Measurements from ENCODE around the gene HBE1. TPM values are rescaled to one million over a fixed set of nuclear protein-coding genes. Genes with fewer than 3 reads are reported as not detected.

Gene HBE1
- total RNA-seq, 1 donor from 2014 or later, result not detected

DNA sequence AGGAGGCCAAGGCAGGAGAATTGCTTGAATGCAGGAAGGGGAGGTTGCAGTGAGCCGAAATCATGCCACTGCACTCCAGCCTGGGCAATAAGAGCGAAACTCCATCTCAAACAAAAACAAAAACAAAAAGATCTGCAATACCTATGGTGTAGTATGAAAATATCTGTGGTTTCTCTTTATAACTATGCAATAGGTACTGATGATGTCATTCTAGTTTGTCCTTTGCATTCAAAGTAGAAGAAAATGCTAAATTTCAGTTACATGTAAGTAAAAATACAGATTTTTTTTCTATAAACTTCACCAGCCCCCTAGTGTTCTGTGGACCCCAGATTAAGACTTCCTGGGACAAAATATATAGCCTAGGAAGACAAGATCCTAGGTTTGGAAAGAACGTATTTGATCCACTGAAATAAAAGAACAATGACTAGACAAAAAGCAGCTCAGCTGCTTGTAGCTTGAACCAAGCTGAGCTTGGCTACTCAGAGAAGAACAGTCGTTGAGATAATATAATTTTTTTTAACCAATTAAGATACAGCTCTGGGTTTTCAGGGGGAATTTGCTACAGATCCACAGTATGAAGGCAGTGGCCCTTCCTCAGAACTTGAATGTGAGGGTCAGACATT is 2.8 kb upstream of the HBE1 start:
- no peaks in the 10 kb centered on the region for H3K79me2 ChIP-seq (ENCODE audit: insufficient read depth, low read length)
- H3K36me3 ChIP-seq (ENCODE audit: insufficient read depth, low read length), result no peaks in the 10 kb centered on the region
- Mint-ChIP-seq H3K27me3 (ENCODE audit: low read depth, unreplicated experiment) (no peaks in the 10 kb centered on the region), H3K27ac (ENCODE audit: unreplicated experiment) (no peak overlapping the region), H3K9me3 (ENCODE audit: unreplicated experiment) (no peaks in the 10 kb centered on the region), H3K4me3 (ENCODE audit: unreplicated experiment) (no peak overlapping the region), H3K36me3 (ENCODE audit: low read depth, unreplicated experiment) (no peaks in the 10 kb centered on the region), H3K4me1 (ENCODE audit: low read depth, unreplicated experiment) (peaks cover 7% of the 10 kb centered on the region)
- no peaks in the 10 kb centered on the region for H3K9me3 ChIP-seq (ENCODE audit: insufficient read depth, low read depth, low read length)
- no peak overlapping the region for H3K27ac ChIP-seq (ENCODE audit: low read depth, low read length)
- H3K27me3 ChIP-seq (ENCODE audit: insufficient read depth, low read length), result no peaks in the 10 kb centered on the region
- no peak for TF ChIP-seq EZH2 (IDR thresholded peaks at IDR 0.05; ENCODE audit: insufficient read depth, low read length)
- TF ChIP-seq, protein P1, sequence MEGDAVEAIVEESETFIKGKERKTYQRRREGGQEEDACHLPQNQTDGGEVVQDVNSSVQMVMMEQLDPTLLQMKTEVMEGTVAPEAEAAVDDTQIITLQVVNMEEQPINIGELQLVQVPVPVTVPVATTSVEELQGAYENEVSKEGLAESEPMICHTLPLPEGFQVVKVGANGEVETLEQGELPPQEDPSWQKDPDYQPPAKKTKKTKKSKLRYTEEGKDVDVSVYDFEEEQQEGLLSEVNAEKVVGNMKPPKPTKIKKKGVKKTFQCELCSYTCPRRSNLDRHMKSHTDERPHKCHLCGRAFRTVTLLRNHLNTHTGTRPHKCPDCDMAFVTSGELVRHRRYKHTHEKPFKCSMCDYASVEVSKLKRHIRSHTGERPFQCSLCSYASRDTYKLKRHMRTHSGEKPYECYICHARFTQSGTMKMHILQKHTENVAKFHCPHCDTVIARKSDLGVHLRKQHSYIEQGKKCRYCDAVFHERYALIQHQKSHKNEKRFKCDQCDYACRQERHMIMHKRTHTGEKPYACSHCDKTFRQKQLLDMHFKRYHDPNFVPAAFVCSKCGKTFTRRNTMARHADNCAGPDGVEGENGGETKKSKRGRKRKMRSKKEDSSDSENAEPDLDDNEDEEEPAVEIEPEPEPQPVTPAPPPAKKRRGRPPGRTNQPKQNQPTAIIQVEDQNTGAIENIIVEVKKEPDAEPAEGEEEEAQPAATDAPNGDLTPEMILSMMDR (IDR thresholded peaks at IDR 0.05; ENCODE audit: insufficient read depth, low read depth, low read length), result no peak
- H3K4me2 ChIP-seq (ENCODE audit: low read length), result no peak overlapping the region
- H4K20me1 ChIP-seq (ENCODE audit: insufficient read depth, low read length), result no peaks in the 10 kb centered on the region
- no peaks in the 10 kb centered on the region for H3K4me1 ChIP-seq (ENCODE audit: insufficient read depth, low read length)
- DNase-seq (ENCODE audit: low read depth) (no peak), FAIRE-seq (no peak)
- no peak overlapping the region for H3K4me3 ChIP-seq (ENCODE audit: insufficient read depth, low read depth, low read length)
- no peak overlapping the region for H2AFZ ChIP-seq (ENCODE audit: low read depth, low read length)
- no peak overlapping the region for H3K9ac ChIP-seq (ENCODE audit: low read length)

DNA sequence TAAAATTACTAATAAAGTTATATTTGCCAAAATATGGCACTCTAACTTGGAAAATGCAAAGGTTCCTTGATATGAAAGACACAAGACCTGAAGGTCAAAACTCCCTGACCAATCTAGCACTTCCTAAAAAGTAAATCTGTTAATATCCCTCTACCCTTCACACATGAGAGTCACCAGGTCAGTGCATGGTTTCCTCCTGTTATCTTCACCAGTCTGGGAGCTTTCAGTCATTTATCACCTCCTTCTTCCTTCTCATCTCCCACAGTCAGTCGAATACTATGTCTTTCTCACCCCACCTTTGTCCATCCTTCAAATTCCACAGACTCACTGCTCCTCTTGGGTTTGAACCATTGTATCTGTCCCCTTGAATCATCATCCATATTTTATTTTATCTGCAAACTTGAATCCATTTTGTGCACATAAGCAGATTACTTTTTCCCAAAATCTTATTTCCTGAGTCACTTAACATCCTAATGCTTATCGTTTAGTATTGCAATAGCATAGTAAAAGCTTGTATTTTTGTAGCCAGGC is 2.6 kb downstream of the HBE1 start:
- no peaks in the 10 kb centered on the region for H3K9me3 ChIP-seq (ENCODE audit: insufficient read depth, low read depth, low read length)
- H3K27ac Mint-ChIP-seq (ENCODE audit: unreplicated experiment), result no peak overlapping the region
- H3K27me3 Mint-ChIP-seq (ENCODE audit: low read depth, unreplicated experiment), result no peaks in the 10 kb centered on the region
- H3K4me2 ChIP-seq (ENCODE audit: low read length), result no peak overlapping the region
- H3K4me1 Mint-ChIP-seq (ENCODE audit: low read depth, unreplicated experiment), result no peaks in the 10 kb centered on the region
- no peak overlapping the region for H2AFZ ChIP-seq (ENCODE audit: low read depth, low read length)
- no peaks in the 10 kb centered on the region for H3K36me3 Mint-ChIP-seq (ENCODE audit: low read depth, unreplicated experiment)
- FAIRE-seq (no peak), DNase-seq (ENCODE audit: low read depth) (no peak)
- H3K27me3 ChIP-seq (ENCODE audit: insufficient read depth, low read length), result peaks cover 3% of the 10 kb centered on the region
- no peaks in the 10 kb centered on the region for H4K20me1 ChIP-seq (ENCODE audit: insufficient read depth, low read length)
- no peak overlapping the region for H3K4me3 Mint-ChIP-seq (ENCODE audit: unreplicated experiment)
- no peaks in the 10 kb centered on the region for H3K79me2 ChIP-seq (ENCODE audit: insufficient read depth, low read length)
- H3K4me1 ChIP-seq (ENCODE audit: insufficient read depth, low read length), result no peaks in the 10 kb centered on the region
- no peak overlapping the region for H3K27ac ChIP-seq (ENCODE audit: low read depth, low read length)
- H3K9me3 Mint-ChIP-seq (ENCODE audit: unreplicated experiment), result peaks cover 2% of the 10 kb centered on the region
- TF ChIP-seq EZH2 (IDR thresholded peaks at IDR 0.05; ENCODE audit: insufficient read depth, low read length), result no peak
- TF ChIP-seq, protein P1 (IDR thresholded peaks at IDR 0.05; ENCODE audit: insufficient read depth, low read depth, low read length), result no peak
- no peak overlapping the region for H3K9ac ChIP-seq (ENCODE audit: low read length)
- no peak overlapping the region for H3K4me3 ChIP-seq (ENCODE audit: insufficient read depth, low read depth, low read length)
- H3K36me3 ChIP-seq (ENCODE audit: insufficient read depth, low read length), result no peaks in the 10 kb centered on the region

GRCh38 chr11:5266609-5267008 is 3.1 kb downstream of the HBE1 start:
- H4K20me1 ChIP-seq (ENCODE audit: insufficient read depth, low read length), result no peaks in the 10 kb centered on the region
- H3K27me3 Mint-ChIP-seq (ENCODE audit: low read depth, unreplicated experiment), result no peaks in the 10 kb centered on the region
- TF ChIP-seq, protein P1 (IDR thresholded peaks at IDR 0.05; ENCODE audit: insufficient read depth, low read depth, low read length), result no peak
- no peak for TF ChIP-seq EZH2 (IDR thresholded peaks at IDR 0.05; ENCODE audit: insufficient read depth, low read length)
- no peaks in the 10 kb centered on the region for H3K4me1 Mint-ChIP-seq (ENCODE audit: low read depth, unreplicated experiment)
- FAIRE-seq (no peak), DNase-seq (ENCODE audit: low read depth) (no peak)
- H3K79me2 ChIP-seq (ENCODE audit: insufficient read depth, low read length), result no peaks in the 10 kb centered on the region
- H3K27ac ChIP-seq (ENCODE audit: low read depth, low read length), result no peak overlapping the region
- no peak overlapping the region for H3K4me3 ChIP-seq (ENCODE audit: insufficient read depth, low read depth, low read length)
- no peaks in the 10 kb centered on the region for H3K36me3 ChIP-seq (ENCODE audit: insufficient read depth, low read length)
- no peaks in the 10 kb centered on the region for H3K36me3 Mint-ChIP-seq (ENCODE audit: low read depth, unreplicated experiment)
- peaks cover 2% of the 10 kb centered on the region for H3K9me3 Mint-ChIP-seq (ENCODE audit: unreplicated experiment)
- peaks cover 3% of the 10 kb centered on the region for H3K27me3 ChIP-seq (ENCODE audit: insufficient read depth, low read length)
- no peak overlapping the region for H3K9ac ChIP-seq (ENCODE audit: low read length)
- no peak overlapping the region for H2AFZ ChIP-seq (ENCODE audit: low read depth, low read length)
- no peaks in the 10 kb centered on the region for H3K9me3 ChIP-seq (ENCODE audit: insufficient read depth, low read depth, low read length)
- no peak overlapping the region for H3K4me3 Mint-ChIP-seq (ENCODE audit: unreplicated experiment)
- H3K4me2 ChIP-seq (ENCODE audit: low read length), result no peak overlapping the region
- H3K27ac Mint-ChIP-seq (ENCODE audit: unreplicated experiment), result no peak overlapping the region
- H3K4me1 ChIP-seq (ENCODE audit: insufficient read depth, low read length), result no peaks in the 10 kb centered on the region
